Glomerular endothelial cell (primary cell): Measurements from ENCODE around the gene BCO1. TPM values are rescaled to one million over a fixed set of nuclear protein-coding genes. Genes with fewer than 3 reads are reported as not detected.
A peak's percentile ranks its signal among the peaks of the same experiment; 100 is the strongest.
"Not testable (repeated sequence)": the region's sequence is repeated elsewhere in the genome, so short reads cannot be mapped to it uniquely, and the experiment has no call there.

Source experiments
- DNase-seq: peaks from one replicate; pipeline ENCODE4 v3.0.0-alpha.2; 2011; ENCODE audit warnings: low read depth, low spot score; ENCODE audit errors: extremely low read depth
- total RNA-seq: library from RNA; depleted of rRNA; stranded (reverse); fragments of >200 nt; gene quantifications from 2 replicates; pipeline ENCODE4 v1.2.3, GENCODE V29; 2015

BCO1 gene
- not detected in 2 replicates for total RNA-seq

- DNase-seq: peak; percentile 9
These were observed at the start of gene BCO1 for GRCh38 chr16:81238296-81239011. BCO1 (plus strand) TSS chr16:81238689; CDS start chr16:81238909, 220 bp downstream.

- DNase-seq: no peak
These were observed 49.3 kb upstream of the BCO1 start for GRCh38 chr16:81189100-81189664.

GRCh38 chr16:81190667-81191066, 47.8 kb upstream of the BCO1 start:
- DNase-seq: no peak

- no peak for DNase-seq
These were observed 42.5 kb upstream of the BCO1 start for GRCh38 chr16:81195885-81196534.

GRCh38 chr16:81198635-81199034, 39.9 kb upstream of the BCO1 start:
- no peak for DNase-seq

GRCh38 chr16:81201267-81201666, 37.2 kb upstream of the BCO1 start:
- no peak for DNase-seq

- peak; percentile 45 for DNase-seq
These were observed 33.5 kb upstream of the BCO1 start for GRCh38 chr16:81204798-81205680.

GRCh38 chr16:81207076-81207475, 31.4 kb upstream of the BCO1 start:
- no peak for DNase-seq

- DNase-seq: no peak
These were observed 27.7 kb upstream of the BCO1 start for GRCh38 chr16:81210807-81211206.

- DNase-seq: no peak
These were observed 25.5 kb upstream of the BCO1 start for GRCh38 chr16:81212830-81213465.

- no peak for DNase-seq
These were observed 23.7 kb upstream of the BCO1 start for GRCh38 chr16:81214745-81215166.

- DNase-seq: no peak
These were observed 22.4 kb upstream of the BCO1 start for GRCh38 chr16:81216114-81216513.

GRCh38 chr16:81216706-81217105, 21.8 kb upstream of the BCO1 start:
- no peak for DNase-seq

GRCh38 chr16:81219151-81219550, 19.3 kb upstream of the BCO1 start:
- no peak for DNase-seq

- no peak for DNase-seq
These were observed 18.1 kb upstream of the BCO1 start for GRCh38 chr16:81220349-81220748.

GRCh38 chr16:81221731-81222130, 16.8 kb upstream of the BCO1 start:
- DNase-seq: no peak

- no peak for DNase-seq
These were observed 13.7 kb upstream of the BCO1 start for GRCh38 chr16:81224824-81225223.

GRCh38 chr16:81225697-81226096, 12.8 kb upstream of the BCO1 start:
- not testable (repeated sequence) for DNase-seq

- no peak for DNase-seq
These were observed 10.7 kb upstream of the BCO1 start for GRCh38 chr16:81227785-81228184.

GRCh38 chr16:81229811-81230210, 8.7 kb upstream of the BCO1 start:
- DNase-seq: no peak

GRCh38 chr16:81231014-81231413, 7.5 kb upstream of the BCO1 start:
- no peak for DNase-seq
